HEK293T (cell line): ENCODE data around the gene PCDHGB7.

ENCODE experiments used
- ARNT ChIP-seq: fragments of 450-650 bp; IDR thresholded peaks from 2 replicates; pipeline ENCODE4 v1.6.1; 2017; ENCODE audit warnings: mild to moderate bottlenecking
- BHLHE40 ChIP-seq: fragments of 450-650 bp; IDR thresholded peaks from 2 replicates; pipeline ENCODE4 v1.6.1; 2016; ENCODE audit warnings: mild to moderate bottlenecking, moderate library complexity, borderline replicate concordance
- CTBP1 ChIP-seq: fragments of 450-650 bp; IDR thresholded peaks from 2 replicates; pipeline ENCODE4 v1.6.1; 2016; ENCODE audit warnings: borderline replicate concordance
- ELF4 ChIP-seq: fragments of 450-650 bp; IDR thresholded peaks from 2 replicates; pipeline ENCODE4 v1.6.1; 2017; ENCODE audit warnings: antibody characterized with exemption
- FOXA1 ChIP-seq: fragments of 450-650 bp; IDR thresholded peaks from 2 replicates; pipeline ENCODE4 v1.6.1; 2016; ENCODE audit warnings: mild to moderate bottlenecking
- FOXK2 ChIP-seq: fragments of 450-650 bp; IDR thresholded peaks from 2 replicates; pipeline ENCODE4 v1.6.1; 2016; ENCODE audit warnings: mild to moderate bottlenecking
- FOXM1 ChIP-seq: fragments of 450-650 bp; IDR thresholded peaks from 2 replicates; pipeline ENCODE4 v1.6.1; 2017; ENCODE audit warnings: mild to moderate bottlenecking, borderline replicate concordance
- HDGF ChIP-seq: fragments of 450-650 bp; IDR thresholded peaks from 2 replicates; pipeline ENCODE4 v1.6.1; 2017; ENCODE audit warnings: antibody characterized with exemption, borderline replicate concordance
- NFRKB ChIP-seq: fragments of 450-650 bp; IDR thresholded peaks from 2 replicates; pipeline ENCODE4 v1.6.1; 2016; ENCODE audit warnings: mild to moderate bottlenecking, moderate library complexity
- PKNOX1 ChIP-seq: fragments of 450-650 bp; IDR thresholded peaks from 2 replicates; pipeline ENCODE4 v1.6.1; 2016
- SP1 ChIP-seq: fragments of 450-650 bp; IDR thresholded peaks from 2 replicates; pipeline ENCODE4 v1.6.1; 2017
- SUZ12 ChIP-seq: fragments of 450-650 bp; IDR thresholded peaks from 2 replicates; pipeline ENCODE4 v1.6.1; 2016; ENCODE audit warnings: mild to moderate bottlenecking

- TF ChIP-seq SP1 (no peak), CTBP1 (no peak), BHLHE40 (no peak), HDGF (no peak), NFRKB (no peak), FOXM1 (no peak), FOXK2 (no peak), ELF4 (no peak), SUZ12 (no peak), FOXA1 (no peak), ARNT (no peak), PKNOX1 (no peak)
Observed at GRCh38 chr5:141399555-141400258, 17.8 kb upstream of the PCDHGB7 start.
